Immature natural killer cell (primary cell): ENCODE data around the gene CTNND1. TPM values are rescaled to one million over a fixed set of nuclear protein-coding genes. Genes with fewer than 3 reads are reported as not detected.

Source experiments
- DNase-seq, 3 donors: peaks; one replicate each; pipeline ENCODE4 v3.0.0; 2022; ENCODE audit warnings: mixed read lengths in 1 of 3
- H3K27ac Mint-ChIP-seq, 6 donors: one replicate each; pipeline ENCODE4 v1.8.0; 2020; ENCODE audit warnings: mixed read lengths in 6 of 6, mild to moderate bottlenecking in 5 of 6, inconsistent platforms in 4 of 6, moderate library complexity in 3 of 6
- H3K27me3 Mint-ChIP-seq, 3 donors: one replicate each; pipeline ENCODE4 v1.8.0; 2020 to 2021; ENCODE audit warnings: low read depth in 3 of 3, mild to moderate bottlenecking in 3 of 3, mixed read lengths in 3 of 3, moderate library complexity in 3 of 3, inconsistent platforms in 1 of 3
- H3K36me3 Mint-ChIP-seq, 3 donors: one replicate each; pipeline ENCODE4 v1.8.0; 2020; ENCODE audit warnings: mixed read lengths in 3 of 3, inconsistent platforms in 2 of 3, mild to moderate bottlenecking in 2 of 3
- H3K4me1 Mint-ChIP-seq, 2 donors: one replicate each; pipeline ENCODE4 v1.8.0; 2020; ENCODE audit warnings: inconsistent platforms in 2 of 2, mild to moderate bottlenecking in 2 of 2, mixed read lengths in 2 of 2, moderate library complexity in 1 of 2
- H3K4me3 Mint-ChIP-seq, 5 donors: one replicate each; pipeline ENCODE4 v1.8.0; 2020; ENCODE audit warnings: mild to moderate bottlenecking in 5 of 5, mixed read lengths in 5 of 5, inconsistent platforms in 3 of 5, moderate library complexity in 3 of 5
- H3K9me3 Mint-ChIP-seq, 6 donors: one replicate each; pipeline ENCODE4 v1.8.0; 2020; ENCODE audit warnings: mild to moderate bottlenecking in 6 of 6, mixed read lengths in 6 of 6, inconsistent platforms in 4 of 6, moderate library complexity in 3 of 6
- polyA plus RNA-seq, 3 donors: library from polyadenylated mRNA; unstranded; fragments of 300-500 nt; fragmentation: Illumina TruSeq; gene quantifications; one replicate each; pipeline ENCODE4 v1.2.3, GENCODE V29; 2021

The CTNND1 gene
- polyA plus RNA-seq, 3 donors from 2014 or later: 1.1 to 2.5 (median 1.9) TPM

DNA sequence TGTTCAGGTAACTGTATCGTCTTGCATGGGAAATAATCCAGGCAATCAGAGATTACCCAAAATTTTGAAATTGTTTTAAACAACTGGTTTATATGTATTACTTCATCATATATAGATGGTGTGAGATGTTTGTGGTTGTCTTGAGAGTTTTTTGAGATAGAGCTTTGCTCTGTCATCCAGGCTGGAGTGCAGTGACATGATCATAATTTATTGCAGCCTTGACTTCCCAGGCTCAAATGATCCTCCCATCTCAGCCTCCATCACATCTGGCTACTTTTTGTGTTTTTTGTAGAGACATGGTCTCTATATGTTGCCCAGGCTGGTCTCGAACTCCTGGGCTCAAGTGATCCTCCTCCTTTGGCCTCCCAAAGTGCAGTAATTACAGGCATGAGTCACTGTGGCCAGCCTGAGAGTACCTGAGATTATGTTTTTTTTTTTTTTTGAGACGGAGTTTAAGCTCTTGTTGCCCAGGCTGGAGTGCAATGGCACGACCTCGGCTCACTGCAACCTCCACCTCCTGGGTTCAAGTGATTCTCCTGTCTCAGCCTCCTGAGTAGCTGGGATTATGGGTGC lies 11.5 kb downstream of the CTNND1 start:
- H3K27me3 Mint-ChIP-seq: no peaks in the 10 kb centered on the region
- no peak overlapping the region for H3K4me3 Mint-ChIP-seq
- H3K27ac Mint-ChIP-seq: no peak overlapping the region
- no peaks in the 10 kb centered on the region for H3K9me3 Mint-ChIP-seq
- H3K4me1 Mint-ChIP-seq: peaks cover 2 to 11% of the 10 kb centered on the region in 2 donors
- H3K36me3 Mint-ChIP-seq: peaks cover 0 to 5% (median 0%) of the 10 kb centered on the region in 3 donors
- DNase-seq: no peak

DNA sequence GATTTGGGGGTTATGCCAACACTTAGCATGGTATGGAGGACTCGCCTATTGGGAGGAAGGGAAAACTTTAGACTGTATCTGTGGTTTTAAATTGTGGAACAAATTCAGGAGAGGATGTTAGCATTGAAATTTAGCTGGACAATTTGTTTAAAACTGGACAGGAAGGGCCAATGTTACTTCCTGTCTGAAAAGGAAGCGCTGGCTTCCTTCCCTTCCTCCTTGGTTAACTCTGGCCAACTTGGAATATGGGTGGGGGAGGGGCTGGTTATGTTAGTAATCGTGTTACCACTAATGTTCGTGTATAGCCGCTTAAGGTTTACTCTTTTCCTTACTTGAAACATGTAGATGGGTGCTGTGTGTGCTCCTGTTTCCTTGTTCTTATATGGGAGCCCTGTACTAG lies 13.9 kb downstream of the CTNND1 start:
- peaks cover 2 to 11% of the 10 kb centered on the region in 2 donors for H3K4me1 Mint-ChIP-seq
- H3K4me3 Mint-ChIP-seq: no peak overlapping the region
- no peak overlapping the region for H3K27ac Mint-ChIP-seq

DNA sequence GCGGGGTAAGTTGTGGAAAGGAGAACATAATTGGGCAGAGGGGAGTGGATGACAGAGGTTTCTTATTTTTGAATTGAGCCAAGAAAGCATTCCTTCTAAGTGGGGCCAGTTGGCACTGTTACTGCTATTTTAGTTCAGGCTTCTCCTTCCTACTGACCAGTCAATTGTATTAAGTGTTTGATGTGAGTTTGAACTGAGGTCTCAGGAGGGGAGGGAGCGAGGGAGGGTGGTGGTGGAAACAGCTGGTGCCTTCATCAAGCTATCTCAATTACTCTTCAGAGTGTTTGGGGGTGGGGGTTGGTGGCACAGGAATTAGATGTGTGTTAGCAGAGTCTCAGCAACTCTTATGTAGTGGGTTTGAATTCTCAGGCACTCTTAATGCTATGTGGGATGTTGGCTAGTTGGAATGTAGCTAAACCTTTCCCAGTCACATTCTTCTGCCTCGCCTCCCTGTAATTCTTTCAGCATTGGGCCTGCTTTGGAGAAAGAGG lies 14.5 kb downstream of the CTNND1 start:
- peaks cover 2 to 11% of the 10 kb centered on the region in 2 donors for H3K4me1 Mint-ChIP-seq
- no peak overlapping the region for H3K4me3 Mint-ChIP-seq
- no peaks in the 10 kb centered on the region for H3K27me3 Mint-ChIP-seq

More for the DNA sequence above, 13.9 kb downstream of the CTNND1 start:
- DNase-seq: no peak
- H3K9me3 Mint-ChIP-seq: no peaks in the 10 kb centered on the region
- H3K36me3 Mint-ChIP-seq: peaks cover 0 to 5% (median 0%) of the 10 kb centered on the region in 3 donors
- H3K27me3 Mint-ChIP-seq: no peaks in the 10 kb centered on the region

DNA sequence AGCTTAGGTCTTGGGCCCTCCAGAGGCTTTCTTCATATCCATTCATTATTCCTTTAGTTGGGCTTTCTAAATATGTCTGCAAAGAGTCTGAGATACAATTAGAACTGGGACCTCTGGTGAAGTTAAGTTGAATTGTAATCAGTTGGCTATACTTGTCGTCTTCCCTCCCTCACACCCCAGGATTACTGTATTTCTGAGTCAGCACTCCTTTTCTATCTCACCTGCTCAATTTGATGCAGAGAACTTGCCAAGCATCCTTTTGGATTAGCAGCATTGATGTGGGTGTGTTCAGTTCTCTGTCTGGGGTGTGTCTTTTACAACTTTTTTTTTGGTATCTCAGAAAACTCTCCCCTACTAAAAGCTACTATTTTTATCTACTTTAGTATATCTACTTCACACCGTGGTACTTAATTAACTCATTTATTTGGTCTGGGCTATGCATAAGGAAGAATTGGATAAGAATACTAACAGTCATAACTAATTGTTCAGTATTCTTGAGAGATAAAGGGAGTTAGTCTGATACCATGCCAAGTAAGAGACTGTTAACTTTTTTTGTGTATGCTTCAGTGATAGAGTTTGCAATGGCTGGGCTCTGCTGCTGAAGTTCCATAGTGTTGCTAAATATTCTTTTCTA lies 15.1 kb downstream of the CTNND1 start:
- DNase-seq: no peak
- peaks cover 2 to 11% of the 10 kb centered on the region in 2 donors for H3K4me1 Mint-ChIP-seq
- no peak overlapping the region for H3K27ac Mint-ChIP-seq
- H3K4me3 Mint-ChIP-seq: no peak overlapping the region
- peaks cover 0 to 3% (median 3%) of the 10 kb centered on the region in 3 donors for H3K36me3 Mint-ChIP-seq
- H3K27me3 Mint-ChIP-seq: peaks cover 0 to 2% (median 0%) of the 10 kb centered on the region in 3 donors
- H3K9me3 Mint-ChIP-seq: no peaks in the 10 kb centered on the region

More for the DNA sequence above, 14.5 kb downstream of the CTNND1 start:
- DNase-seq: no peak
- H3K27ac Mint-ChIP-seq: peak overlapping the region in 1 of 6 donors; percentile 75
- peaks cover 0 to 4% (median 0%) of the 10 kb centered on the region in 3 donors for H3K36me3 Mint-ChIP-seq
- no peaks in the 10 kb centered on the region for H3K9me3 Mint-ChIP-seq

DNA sequence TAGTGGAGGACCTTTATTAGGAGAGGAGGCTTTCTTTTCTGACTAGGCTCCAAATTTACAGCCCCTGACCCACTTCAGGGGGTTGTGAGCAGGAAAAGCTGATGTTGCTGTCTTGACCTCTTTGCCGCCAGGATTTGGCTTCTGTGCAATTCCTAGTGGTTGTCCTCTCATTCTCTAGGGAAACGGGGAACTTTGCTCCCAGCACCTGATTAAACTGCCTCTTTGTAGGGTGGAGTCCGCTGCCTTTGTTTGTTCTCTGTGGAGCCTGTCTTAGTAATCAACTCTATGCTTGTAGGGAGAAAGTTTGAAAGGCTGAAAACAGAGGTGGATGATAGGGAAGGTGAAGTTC lies 16.3 kb downstream of the CTNND1 start:
- Mint-ChIP-seq H3K27ac (peak overlapping the region in 1 of 6 donors; percentile 44), H3K9me3 (no peaks in the 10 kb centered on the region), H3K36me3 (peaks cover 0 to 3% (median 3%) of the 10 kb centered on the region in 3 donors), H3K4me1 (peaks cover 2 to 11% of the 10 kb centered on the region in 2 donors), H3K27me3 (peaks cover 0 to 2% (median 0%) of the 10 kb centered on the region in 3 donors), H3K4me3 (no peak overlapping the region)
- DNase-seq: no peak

DNA sequence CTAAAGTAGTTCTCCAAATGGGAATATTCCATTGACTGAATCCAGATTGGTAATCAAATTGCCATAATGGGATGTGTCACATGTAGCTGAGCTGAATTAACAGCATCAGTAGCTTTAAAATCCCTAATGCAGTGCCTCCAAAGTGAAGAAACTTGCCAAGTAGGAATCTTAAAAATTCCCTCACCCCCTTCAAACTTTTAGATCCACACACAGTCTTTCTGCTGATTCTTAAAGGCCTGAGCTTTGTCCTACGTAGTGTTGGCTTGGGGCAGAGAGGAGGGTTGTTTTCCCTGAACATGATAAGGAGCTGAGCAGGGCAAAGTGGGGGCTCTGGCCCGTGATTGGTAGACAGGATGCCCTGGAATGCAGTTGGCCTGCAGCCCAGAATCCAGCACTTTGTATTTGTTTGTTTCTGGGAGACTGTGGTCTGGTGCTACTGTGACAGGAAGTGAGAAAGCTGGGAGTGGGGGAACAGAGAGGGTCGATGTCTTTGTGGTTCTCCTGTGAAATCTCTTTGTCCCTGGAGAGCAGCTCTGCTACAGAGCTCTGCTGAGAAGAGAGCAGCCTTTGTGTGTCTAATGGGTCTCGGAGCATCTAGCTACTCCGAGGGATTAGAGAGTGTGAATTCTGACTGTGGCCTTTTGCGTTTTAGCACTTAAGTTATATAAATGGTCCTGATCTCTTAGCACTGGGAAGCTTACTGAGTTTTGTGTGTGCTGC lies 16.9 kb downstream of the CTNND1 start:
- Mint-ChIP-seq H3K4me1 (peaks cover 2 to 11% of the 10 kb centered on the region in 2 donors), H3K27me3 (peaks cover 0 to 2% (median 0%) of the 10 kb centered on the region in 3 donors), H3K36me3 (peaks cover 0 to 3% (median 3%) of the 10 kb centered on the region in 3 donors), H3K9me3 (no peaks in the 10 kb centered on the region), H3K4me3 (no peak overlapping the region), H3K27ac (peak overlapping the region in 1 of 6 donors; percentile 44)
- DNase-seq: no peak

DNA sequence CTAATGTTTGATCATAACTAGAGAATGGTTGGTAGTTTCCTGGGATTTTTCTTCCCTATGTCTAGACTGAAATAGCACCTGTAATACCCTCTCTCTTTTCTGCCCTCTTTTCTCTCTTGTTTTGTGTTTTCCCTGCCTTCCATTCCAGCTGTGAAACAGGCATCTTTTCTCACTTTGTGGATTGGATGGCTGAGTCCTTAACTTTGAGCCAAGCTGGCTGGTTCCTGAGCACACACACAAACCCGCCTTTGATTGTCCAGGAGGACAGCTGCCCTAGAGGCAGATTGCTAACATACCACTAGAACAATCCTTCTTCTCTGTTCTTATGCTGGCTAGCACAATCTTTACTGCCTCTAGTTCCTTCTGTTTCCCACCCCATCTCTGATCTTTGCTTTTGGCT lies 17.7 kb downstream of the CTNND1 start:
- no peak overlapping the region for H3K27ac Mint-ChIP-seq
- H3K4me3 Mint-ChIP-seq: no peak overlapping the region
- H3K9me3 Mint-ChIP-seq: no peaks in the 10 kb centered on the region
- H3K4me1 Mint-ChIP-seq: peaks cover 2 to 11% of the 10 kb centered on the region in 2 donors
- H3K27me3 Mint-ChIP-seq: peaks cover 0 to 2% (median 0%) of the 10 kb centered on the region in 3 donors
- H3K36me3 Mint-ChIP-seq: peaks cover 0 to 3% (median 3%) of the 10 kb centered on the region in 3 donors
- no peak for DNase-seq

DNA sequence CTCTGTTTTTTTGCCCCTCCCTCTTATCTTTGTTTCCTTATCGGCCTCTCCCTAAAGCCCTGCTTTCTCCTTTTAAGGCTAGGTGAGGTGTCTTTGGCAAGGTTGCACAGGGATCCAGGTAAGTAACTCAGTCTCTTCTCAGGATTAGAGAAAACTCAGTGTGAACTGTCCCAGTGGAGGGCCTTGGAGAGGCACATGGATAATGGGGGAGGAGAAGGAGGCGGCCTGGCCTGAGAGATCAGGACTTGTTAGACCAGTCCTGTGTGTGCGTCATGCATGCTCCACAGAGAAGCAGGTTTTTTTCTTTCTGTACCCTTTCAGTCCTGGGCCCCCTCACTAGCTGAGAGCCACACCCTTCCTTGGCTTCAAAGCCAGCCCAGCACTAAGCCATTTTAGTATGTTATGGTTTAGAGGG lies 19.9 kb downstream of the CTNND1 start:
- Mint-ChIP-seq H3K4me1 (no peaks in the 10 kb centered on the region), H3K9me3 (no peaks in the 10 kb centered on the region), H3K27me3 (peaks cover 0 to 2% (median 0%) of the 10 kb centered on the region in 3 donors), H3K36me3 (peaks cover 3 to 4% (median 3%) of the 10 kb centered on the region in 3 donors), H3K27ac (no peak overlapping the region), H3K4me3 (no peak overlapping the region)
- DNase-seq: no peak

DNA sequence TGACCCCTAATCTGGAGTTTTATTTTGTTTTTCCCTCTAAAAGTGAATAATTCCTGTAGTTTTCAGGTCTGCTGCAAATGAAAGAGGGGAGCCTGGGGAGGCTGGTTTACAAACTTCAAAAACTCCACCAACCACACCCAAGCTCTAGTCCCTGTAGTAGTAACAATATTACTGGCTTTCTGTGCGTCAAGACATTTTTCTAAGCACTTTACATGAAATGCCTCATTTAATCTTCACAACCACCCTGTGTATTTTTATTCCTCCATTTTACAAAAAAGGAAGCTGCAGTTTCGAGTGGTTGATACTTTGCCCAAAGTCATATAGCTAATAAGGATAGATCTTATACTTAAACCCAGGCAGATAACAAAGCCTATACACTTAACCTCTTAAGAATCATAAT lies 23.5 kb downstream of the CTNND1 start:
- Mint-ChIP-seq H3K4me1 (no peaks in the 10 kb centered on the region), H3K4me3 (no peak overlapping the region), H3K27me3 (peaks cover 0 to 6% (median 0%) of the 10 kb centered on the region in 3 donors), H3K27ac (no peak overlapping the region), H3K9me3 (no peaks in the 10 kb centered on the region), H3K36me3 (peaks cover 3 to 7% (median 3%) of the 10 kb centered on the region in 3 donors)
- DNase-seq: no peak

DNA sequence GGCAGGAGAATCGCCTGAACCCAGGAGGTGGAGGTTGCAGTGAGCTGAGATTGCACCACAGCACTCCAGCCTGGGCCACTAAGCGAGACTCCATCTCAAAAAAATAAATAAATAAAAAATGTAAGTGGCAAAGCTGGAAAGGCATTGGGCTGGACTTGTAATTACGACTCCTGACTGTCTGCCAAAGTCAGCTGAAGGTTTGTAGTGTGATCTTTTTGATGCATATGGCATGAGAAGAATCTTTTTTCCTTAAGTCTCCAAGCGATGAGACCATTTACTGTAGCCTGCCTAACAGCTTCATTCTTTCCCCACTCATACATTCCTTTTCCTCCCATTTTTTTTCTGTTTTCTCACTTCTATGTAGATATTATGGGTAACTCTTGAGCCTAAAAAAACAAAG lies 24.8 kb downstream of the CTNND1 start:
- H3K4me1 Mint-ChIP-seq: peaks cover 6 to 8% of the 10 kb centered on the region in 2 donors
- H3K4me3 Mint-ChIP-seq: no peak overlapping the region
- no peaks in the 10 kb centered on the region for H3K9me3 Mint-ChIP-seq
- H3K27me3 Mint-ChIP-seq: peaks cover 0 to 5% (median 0%) of the 10 kb centered on the region in 3 donors
- H3K27ac Mint-ChIP-seq: no peak overlapping the region
- peaks cover 1 to 7% (median 2%) of the 10 kb centered on the region in 3 donors for H3K36me3 Mint-ChIP-seq
- DNase-seq: no peak

DNA sequence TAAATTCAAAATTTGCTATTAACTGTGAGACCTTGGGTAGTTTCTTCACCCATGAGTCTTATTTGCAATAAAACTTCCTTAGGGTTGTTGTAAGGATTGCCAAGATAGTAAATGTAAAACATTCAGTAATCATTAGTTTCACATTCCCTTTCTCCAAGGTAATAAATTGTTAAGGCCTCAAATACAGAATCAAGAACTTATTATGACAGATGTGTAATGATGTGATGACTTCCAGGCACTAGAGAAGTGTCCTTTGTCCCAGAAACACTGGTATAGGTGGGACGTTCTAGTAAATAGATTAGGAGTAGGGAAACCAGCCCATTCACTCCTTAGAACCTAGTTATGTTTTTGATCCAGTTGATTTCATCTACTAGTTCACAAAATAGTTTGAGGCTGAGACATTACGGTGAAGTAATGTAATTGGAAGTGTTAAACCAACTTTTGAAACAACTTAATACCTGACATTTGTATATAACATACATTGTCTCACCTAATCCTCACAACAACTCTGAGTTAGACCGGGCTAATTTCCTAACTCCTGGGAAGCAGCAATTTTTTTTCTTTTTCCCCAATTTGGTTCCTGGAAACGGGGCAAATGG lies 25.5 kb downstream of the CTNND1 start:
- peaks cover 0 to 7% (median 0%) of the 10 kb centered on the region in 3 donors for H3K36me3 Mint-ChIP-seq
- peaks cover 1 to 6% (median 2%) of the 10 kb centered on the region in 3 donors for H3K27me3 Mint-ChIP-seq
- no peak for DNase-seq
- H3K9me3 Mint-ChIP-seq: no peaks in the 10 kb centered on the region
- H3K27ac Mint-ChIP-seq: no peak overlapping the region
- H3K4me3 Mint-ChIP-seq: no peak overlapping the region
- H3K4me1 Mint-ChIP-seq: peaks cover 12 to 14% of the 10 kb centered on the region in 2 donors

DNA sequence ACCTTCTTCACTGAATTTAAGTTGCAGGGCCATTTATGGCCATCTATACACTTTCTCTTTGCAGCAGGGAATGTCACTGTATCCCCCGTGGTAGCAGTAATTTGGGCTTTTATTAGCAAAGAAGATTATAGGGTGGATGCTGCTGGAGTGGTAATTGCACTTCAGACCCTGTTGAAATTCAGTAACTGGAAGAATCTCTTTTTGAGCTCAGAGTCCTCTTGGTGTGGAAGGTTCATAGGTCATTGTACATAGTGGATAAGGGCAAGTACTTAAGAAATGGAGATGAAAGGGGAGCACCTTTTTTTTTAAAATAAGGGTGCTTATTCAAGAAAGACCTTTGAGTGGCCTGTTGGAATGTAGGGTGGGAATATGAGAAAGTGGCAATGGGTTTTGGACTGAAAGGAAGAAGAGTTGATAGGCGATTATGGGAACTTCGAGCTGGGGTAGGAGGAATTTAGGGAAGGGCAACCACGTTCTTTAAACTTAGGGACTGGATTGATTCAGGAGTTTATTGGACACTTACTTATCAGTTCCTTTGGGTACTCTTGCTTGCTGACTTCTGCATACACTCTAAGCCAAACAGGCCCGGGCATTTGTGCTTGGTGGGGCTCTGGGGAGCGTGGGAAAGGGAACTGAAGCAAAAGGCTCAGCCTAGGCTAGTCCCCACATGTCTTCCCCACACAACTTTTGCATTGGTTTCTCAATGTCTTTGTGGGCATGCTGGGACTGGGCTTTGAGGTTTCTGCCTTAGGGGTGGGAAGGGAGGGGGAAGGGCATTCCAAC lies 26.5 kb downstream of the CTNND1 start:
- H3K4me3 Mint-ChIP-seq: no peak overlapping the region

DNA sequence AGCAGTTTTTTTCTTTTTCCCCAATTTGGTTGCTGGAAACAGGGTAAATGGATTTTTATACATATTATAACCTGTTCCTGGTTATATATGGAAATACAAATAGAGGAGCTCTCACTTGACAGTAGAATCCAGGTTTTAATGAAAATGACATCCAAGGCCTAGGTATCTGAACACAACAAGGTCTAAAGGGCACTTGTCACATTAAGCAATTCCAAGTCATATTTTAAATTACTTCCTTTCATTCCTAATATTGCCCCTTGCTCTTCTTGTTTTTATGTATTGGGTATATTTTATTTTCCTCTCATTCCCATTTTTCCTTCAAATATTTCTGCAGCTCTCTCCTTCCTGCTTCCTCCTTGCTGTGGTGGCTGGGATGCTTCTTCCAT lies 27.1 kb downstream of the CTNND1 start:
- DNase-seq: no peak
- Mint-ChIP-seq H3K36me3 (peaks cover 0 to 7% (median 0%) of the 10 kb centered on the region in 3 donors), H3K4me3 (no peak overlapping the region), H3K9me3 (no peaks in the 10 kb centered on the region), H3K27me3 (peaks cover 4 to 10% (median 5%) of the 10 kb centered on the region in 3 donors), H3K4me1 (peaks cover 27 to 30% of the 10 kb centered on the region in 2 donors), H3K27ac (no peak overlapping the region)

More for the DNA sequence above, 26.5 kb downstream of the CTNND1 start:
- H3K27me3 Mint-ChIP-seq: peaks cover 4 to 10% (median 5%) of the 10 kb centered on the region in 3 donors
- H3K4me1 Mint-ChIP-seq: peaks cover 22 to 24% of the 10 kb centered on the region in 2 donors
- H3K36me3 Mint-ChIP-seq: peaks cover 0 to 7% (median 0%) of the 10 kb centered on the region in 3 donors
- peak overlapping the region in 1 of 6 donors; percentile 11 for H3K27ac Mint-ChIP-seq
- no peaks in the 10 kb centered on the region for H3K9me3 Mint-ChIP-seq
- no peak for DNase-seq
